Measurements from ENCODE around the gene C1QTNF6. TPM values are rescaled to one million over a fixed set of nuclear protein-coding genes. Genes with fewer than 3 reads are reported as not detected.

The C1QTNF6 gene
- total and polyA plus RNA-seq, 2 donors (not counting 3 experiments of a cell fraction or from before 2014, with no cell fraction given) = 20.2 to 27.6 TPM

- Histone ChIP-seq H3K4me3 (replicated peaks in 1 of 3; ENCODE audit: insufficient read depth in 1 of 3, low read depth in 1 of 3, low read length in 3 of 3) (no peak overlapping the region), H2AFZ (ENCODE audit: low read depth, low read length) (no peak overlapping the region), H3K27ac (ENCODE audit: insufficient read depth, low read depth, low read length) (no peak overlapping the region), H3K9me1 (replicated peaks; ENCODE audit: control insufficient read depth, extremely low read depth, insufficient read depth, low read length) (no peaks in the 10 kb centered on the region), H3K9me3 (replicated peaks; ENCODE audit: control insufficient read depth, insufficient read depth, low read length) (no peaks in the 10 kb centered on the region), H3K27me3 (ENCODE audit: control insufficient read depth in 2 of 2, insufficient read depth in 2 of 2, low read length in 2 of 2) (peaks cover 0 to 5% of the 10 kb centered on the region in 2 experiments), H3K4me2 (ENCODE audit: insufficient read depth, low read length) (no peak overlapping the region), H3K9ac (replicated peaks; ENCODE audit: extremely low read depth, insufficient read depth, low read length) (no peak overlapping the region), H4K20me1 (replicated peaks; ENCODE audit: control insufficient read depth, extremely low read depth, insufficient read depth, low read length) (no peaks in the 10 kb centered on the region), H3K36me3 (ENCODE audit: control insufficient read depth in 2 of 2, extremely low read depth in 1 of 2, insufficient read depth in 2 of 2, low read length in 2 of 2) (no peaks in the 10 kb centered on the region), H3K4me1 (ENCODE audit: control insufficient read depth, extremely low read depth, insufficient read depth, low read length) (no peaks in the 10 kb centered on the region), H3K79me2 (ENCODE audit: control insufficient read depth, insufficient read depth, low read length) (no peaks in the 10 kb centered on the region)
- no TSS peak for BruUV-seq (replicated peaks)
- TF ChIP-seq, protein P1, sequence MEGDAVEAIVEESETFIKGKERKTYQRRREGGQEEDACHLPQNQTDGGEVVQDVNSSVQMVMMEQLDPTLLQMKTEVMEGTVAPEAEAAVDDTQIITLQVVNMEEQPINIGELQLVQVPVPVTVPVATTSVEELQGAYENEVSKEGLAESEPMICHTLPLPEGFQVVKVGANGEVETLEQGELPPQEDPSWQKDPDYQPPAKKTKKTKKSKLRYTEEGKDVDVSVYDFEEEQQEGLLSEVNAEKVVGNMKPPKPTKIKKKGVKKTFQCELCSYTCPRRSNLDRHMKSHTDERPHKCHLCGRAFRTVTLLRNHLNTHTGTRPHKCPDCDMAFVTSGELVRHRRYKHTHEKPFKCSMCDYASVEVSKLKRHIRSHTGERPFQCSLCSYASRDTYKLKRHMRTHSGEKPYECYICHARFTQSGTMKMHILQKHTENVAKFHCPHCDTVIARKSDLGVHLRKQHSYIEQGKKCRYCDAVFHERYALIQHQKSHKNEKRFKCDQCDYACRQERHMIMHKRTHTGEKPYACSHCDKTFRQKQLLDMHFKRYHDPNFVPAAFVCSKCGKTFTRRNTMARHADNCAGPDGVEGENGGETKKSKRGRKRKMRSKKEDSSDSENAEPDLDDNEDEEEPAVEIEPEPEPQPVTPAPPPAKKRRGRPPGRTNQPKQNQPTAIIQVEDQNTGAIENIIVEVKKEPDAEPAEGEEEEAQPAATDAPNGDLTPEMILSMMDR (IDR thresholded peaks at IDR 0.05; ENCODE audit: extremely low read depth in 1 of 2, insufficient read depth in 1 of 2, low read depth in 1 of 2, low read length in 2 of 2) = no peak
- no peak for TF ChIP-seq POLR2AphosphoS5 (IDR thresholded peaks at IDR 0.05; ENCODE audit: insufficient read depth, low read depth, low read length)
- TF ChIP-seq MYC (IDR thresholded peaks at IDR 0.05; ENCODE audit: low read depth, low read length) = no peak
- no peak for TF ChIP-seq FOS (IDR thresholded peaks at IDR 0.05; ENCODE audit: borderline replicate concordance, insufficient read depth, low read length)
- TF ChIP-seq EZH2 (IDR thresholded peaks at IDR 0.05; ENCODE audit: borderline replicate concordance, low read depth, low read length, severe bottlenecking) = no peak
- TF ChIP-seq POLR2A (IDR thresholded peaks at IDR 0.05; ENCODE audit: low read depth, low read length) = no peak
- TF ChIP-seq, protein P2, sequence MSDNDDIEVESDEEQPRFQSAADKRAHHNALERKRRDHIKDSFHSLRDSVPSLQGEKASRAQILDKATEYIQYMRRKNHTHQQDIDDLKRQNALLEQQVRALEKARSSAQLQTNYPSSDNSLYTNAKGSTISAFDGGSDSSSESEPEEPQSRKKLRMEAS (IDR thresholded peaks at IDR 0.05; ENCODE audit: insufficient read depth, insufficient read length) = no peak
- TF ChIP-seq JUN (IDR thresholded peaks at IDR 0.05; ENCODE audit: borderline replicate concordance, insufficient read depth, insufficient read length, low read depth) = no peak
- no peak for TF ChIP-seq GATA2 (IDR thresholded peaks at IDR 0.05; ENCODE audit: insufficient read depth, insufficient read length, low read depth, low read length)
- FAIRE-seq (no peak), DNase-seq (ENCODE audit: low read depth, low spot score) (no peak)
- CTCF ChIA-PET = interaction anchor here (1.0 to 1.4 kb wide), 2 partner anchors 32 to 48 kb away, joined by 3 to 5 read pairs; no protein-coding TSS in a partner anchor
- dilution Hi-C loops (cut with MboI; ENCODE audit: extremely low pct_ligation_motif_present, low sequenced_read_pairs) = no loop called here
- intact Hi-C loops (cut with micrococcal nuclease) = no loop called here
- POLR2A ChIA-PET = no interaction called here
These were observed 36.6 kb downstream of the C1QTNF6 start for GRCh38 chr22:37151401-37151800.

Data from endothelial cell of umbilical vein (primary cell).